ENCODE results near the gene KAT8. TPM values are rescaled to one million over a fixed set of nuclear protein-coding genes. Genes with fewer than 3 reads are reported as not detected.

KAT8 gene
- total RNA-seq, 2 donors from 2014 or later, result 51.0 to 55.8 TPM

DNA sequence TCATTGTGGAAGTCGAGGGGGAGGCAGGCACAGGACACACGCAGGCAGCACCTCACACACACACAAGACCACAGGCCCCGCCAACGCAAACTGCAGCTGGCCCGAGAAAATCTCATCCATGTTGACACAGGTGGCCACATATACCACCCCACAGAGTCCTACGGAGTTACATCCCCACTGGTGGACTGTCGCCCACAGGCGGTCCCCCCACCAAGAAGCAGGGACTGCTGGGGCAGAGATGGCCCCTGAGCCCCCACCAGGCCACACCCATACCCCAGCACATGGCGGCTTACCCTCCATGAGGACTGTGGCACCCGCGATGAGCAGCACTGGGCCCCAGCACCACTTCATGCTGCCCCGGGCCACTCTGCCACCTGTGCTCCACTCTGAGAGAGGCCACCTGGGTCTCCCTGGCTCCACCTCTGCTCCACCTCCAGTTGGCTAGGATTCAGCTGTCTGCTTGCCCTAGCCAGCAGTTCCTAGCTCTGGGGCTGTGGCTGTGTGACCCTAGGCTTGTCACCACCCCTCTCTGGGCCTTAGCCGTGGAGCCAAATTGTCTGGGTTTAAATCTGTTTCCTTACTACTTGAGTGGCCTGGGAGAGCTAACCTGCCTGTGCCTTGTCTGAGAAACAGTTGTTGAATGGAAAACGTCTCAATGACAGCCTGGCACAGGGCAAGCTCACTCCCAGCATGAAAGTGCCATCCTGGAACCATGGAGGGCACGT is 28.8 kb upstream of the KAT8 start, which contains the start of gene PRSS53:
Gene PRSS53 (minus strand): TSS at position 485 of the 725 bp plus-strand sequence. CDS start 134 bp downstream, at position 351.
- Mint-ChIP-seq H3K4me3 (no peak within 1 kb of the TSS), H3K36me3 (ENCODE audit: low read depth) (peaks cover 16% of the 10 kb centered on the region), H3K27me3 (ENCODE audit: insufficient read depth) (no peaks in the 10 kb centered on the region), H3K4me1 (no peaks in the 10 kb centered on the region), H3K9me3 (no peaks in the 10 kb centered on the region), H3K27ac (no peak within 1 kb of the TSS)
- peak; percentile 43 for DNase-seq
- Histone ChIP-seq H3K27me3 (ENCODE audit: control insufficient read depth, insufficient read depth, low read length, poor library complexity, severe bottlenecking) (no peaks in the 10 kb centered on the region), H3K27ac (ENCODE audit: low read depth, low read length) (no peak within 1 kb of the TSS), H3K4me3 (ENCODE audit: low read length) (no peak within 1 kb of the TSS), H3K4me1 (ENCODE audit: control insufficient read depth, insufficient read depth, low read length) (no peaks in the 10 kb centered on the region), H3K36me3 (ENCODE audit: control insufficient read depth, insufficient read depth, low read length) (peaks cover 23% of the 10 kb centered on the region), H3K9me3 (ENCODE audit: control insufficient read depth, low read length) (no peaks in the 10 kb centered on the region), H3K9ac (ENCODE audit: extremely low read depth, low read length, poor library complexity, severe bottlenecking) (no peak within 1 kb of the TSS)
- TF ChIP-seq, protein P1, sequence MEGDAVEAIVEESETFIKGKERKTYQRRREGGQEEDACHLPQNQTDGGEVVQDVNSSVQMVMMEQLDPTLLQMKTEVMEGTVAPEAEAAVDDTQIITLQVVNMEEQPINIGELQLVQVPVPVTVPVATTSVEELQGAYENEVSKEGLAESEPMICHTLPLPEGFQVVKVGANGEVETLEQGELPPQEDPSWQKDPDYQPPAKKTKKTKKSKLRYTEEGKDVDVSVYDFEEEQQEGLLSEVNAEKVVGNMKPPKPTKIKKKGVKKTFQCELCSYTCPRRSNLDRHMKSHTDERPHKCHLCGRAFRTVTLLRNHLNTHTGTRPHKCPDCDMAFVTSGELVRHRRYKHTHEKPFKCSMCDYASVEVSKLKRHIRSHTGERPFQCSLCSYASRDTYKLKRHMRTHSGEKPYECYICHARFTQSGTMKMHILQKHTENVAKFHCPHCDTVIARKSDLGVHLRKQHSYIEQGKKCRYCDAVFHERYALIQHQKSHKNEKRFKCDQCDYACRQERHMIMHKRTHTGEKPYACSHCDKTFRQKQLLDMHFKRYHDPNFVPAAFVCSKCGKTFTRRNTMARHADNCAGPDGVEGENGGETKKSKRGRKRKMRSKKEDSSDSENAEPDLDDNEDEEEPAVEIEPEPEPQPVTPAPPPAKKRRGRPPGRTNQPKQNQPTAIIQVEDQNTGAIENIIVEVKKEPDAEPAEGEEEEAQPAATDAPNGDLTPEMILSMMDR (conservative IDR thresholded peaks at IDR 0.05), result no peak
- 92 to 97% methylated on average over 10 to 15 of the region's 15 CpGs for WGBS, 2 experiments (ENCODE audit: insufficient coverage in 1 of 2, insufficient read length in 1 of 2)

DNA sequence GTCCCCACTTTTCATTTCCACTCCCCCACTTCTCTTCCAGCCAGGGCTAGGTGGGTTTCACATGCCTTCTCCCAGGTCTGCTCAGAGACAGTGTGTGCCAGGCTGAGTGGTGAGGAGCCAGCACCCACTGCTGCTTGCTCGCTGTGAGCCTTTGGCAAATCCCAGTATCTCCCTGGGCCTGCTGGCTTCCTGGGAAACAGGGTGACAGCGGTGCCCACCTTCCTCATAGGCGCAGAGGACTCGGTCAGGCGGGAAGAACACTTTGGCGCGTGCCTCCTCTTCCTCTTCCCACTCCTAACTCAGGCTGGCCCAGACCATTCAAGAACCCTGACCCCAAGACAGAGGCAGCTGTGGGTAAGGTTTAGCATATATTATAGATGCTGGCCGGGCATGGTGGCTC is 28.3 kb upstream of the KAT8 start:
- Histone ChIP-seq H3K4me1 (ENCODE audit: control insufficient read depth, insufficient read depth, low read length) (no peaks in the 10 kb centered on the region), H3K9me3 (ENCODE audit: control insufficient read depth, low read length) (no peaks in the 10 kb centered on the region), H3K36me3 (ENCODE audit: control insufficient read depth, insufficient read depth, low read length) (peaks cover 23% of the 10 kb centered on the region), H3K9ac (ENCODE audit: extremely low read depth, low read length, poor library complexity, severe bottlenecking) (no peak overlapping the region), H3K27me3 (ENCODE audit: control insufficient read depth, insufficient read depth, low read length, poor library complexity, severe bottlenecking) (no peaks in the 10 kb centered on the region), H3K4me3 (ENCODE audit: low read length) (no peak overlapping the region), H3K27ac (ENCODE audit: low read depth, low read length) (no peak overlapping the region)
- Mint-ChIP-seq H3K4me1 (peaks cover 1% of the 10 kb centered on the region), H3K27me3 (ENCODE audit: insufficient read depth) (no peaks in the 10 kb centered on the region), H3K27ac (no peak overlapping the region), H3K9me3 (no peaks in the 10 kb centered on the region), H3K4me3 (no peak overlapping the region), H3K36me3 (ENCODE audit: low read depth) (peaks cover 16% of the 10 kb centered on the region)
- WGBS, 2 experiments (ENCODE audit: insufficient coverage in 1 of 2, insufficient read length in 1 of 2), result 97 to 98% methylated on average over 6 to 8 of the region's 8 CpGs
- no peak for DNase-seq
- TF ChIP-seq, protein P1 (conservative IDR thresholded peaks at IDR 0.05), result no peak

DNA sequence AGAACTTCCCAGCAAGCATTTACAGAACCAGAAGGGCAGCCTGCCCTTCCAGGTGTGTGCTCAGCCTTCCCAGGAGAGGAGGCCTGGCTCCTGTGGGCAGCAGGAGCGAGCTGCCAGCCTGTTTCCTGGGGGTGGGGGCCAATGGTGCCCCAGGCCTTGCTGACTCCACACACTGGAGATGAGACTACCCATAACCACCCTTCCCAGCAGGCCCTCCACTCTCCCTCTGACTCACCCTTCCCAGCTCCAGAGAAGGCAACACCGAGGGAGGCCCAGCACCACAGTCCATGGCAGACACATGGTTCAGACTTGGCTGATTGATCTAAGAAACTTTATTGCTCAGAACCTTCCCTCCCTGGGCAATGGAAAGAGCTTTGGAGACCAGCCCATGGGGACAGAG is 26.9 kb upstream of the KAT8 start:
- Mint-ChIP-seq H3K9me3 (no peaks in the 10 kb centered on the region), H3K27me3 (ENCODE audit: insufficient read depth) (no peaks in the 10 kb centered on the region), H3K4me3 (no peak overlapping the region), H3K36me3 (ENCODE audit: low read depth) (peaks cover 16% of the 10 kb centered on the region), H3K27ac (no peak overlapping the region), H3K4me1 (peaks cover 1% of the 10 kb centered on the region)
- 98 to 100% methylated on average over 1 to 2 of the region's 2 CpGs for WGBS, 2 experiments (ENCODE audit: insufficient coverage in 1 of 2, insufficient read length in 1 of 2)
- Histone ChIP-seq H3K27ac (ENCODE audit: low read depth, low read length) (no peak overlapping the region), H3K9ac (ENCODE audit: extremely low read depth, low read length, poor library complexity, severe bottlenecking) (no peak overlapping the region), H3K27me3 (ENCODE audit: control insufficient read depth, insufficient read depth, low read length, poor library complexity, severe bottlenecking) (no peaks in the 10 kb centered on the region), H3K4me3 (ENCODE audit: low read length) (no peak overlapping the region), H3K4me1 (ENCODE audit: control insufficient read depth, insufficient read depth, low read length) (no peaks in the 10 kb centered on the region), H3K9me3 (ENCODE audit: control insufficient read depth, low read length) (no peaks in the 10 kb centered on the region), H3K36me3 (ENCODE audit: control insufficient read depth, insufficient read depth, low read length) (peaks cover 23% of the 10 kb centered on the region)
- TF ChIP-seq, protein P1 (conservative IDR thresholded peaks at IDR 0.05), result no peak
- no peak for DNase-seq

All from endodermal cell (in vitro differentiated cells).